PC-9 (cell line): ENCODE results near the gene GMEB1.

Experiments
- EZH2 ChIP-seq: fragments of 200-600 bp; sonication (generic); IDR thresholded peaks from 2 replicates; pipeline ENCODE4 v1.8.0; 2017; ENCODE audit warnings: antibody characterized with exemption, low read depth
- TF ChIP-seq, protein P1 (sequence below): fragments of 200-600 bp; sonication (generic); conservative IDR thresholded peaks from 2 replicates; pipeline ENCODE4 v1.6.1; 2017; ENCODE audit warnings: mixed run types, antibody characterized with exemption, mild to moderate bottlenecking, moderate library complexity

DNA sequence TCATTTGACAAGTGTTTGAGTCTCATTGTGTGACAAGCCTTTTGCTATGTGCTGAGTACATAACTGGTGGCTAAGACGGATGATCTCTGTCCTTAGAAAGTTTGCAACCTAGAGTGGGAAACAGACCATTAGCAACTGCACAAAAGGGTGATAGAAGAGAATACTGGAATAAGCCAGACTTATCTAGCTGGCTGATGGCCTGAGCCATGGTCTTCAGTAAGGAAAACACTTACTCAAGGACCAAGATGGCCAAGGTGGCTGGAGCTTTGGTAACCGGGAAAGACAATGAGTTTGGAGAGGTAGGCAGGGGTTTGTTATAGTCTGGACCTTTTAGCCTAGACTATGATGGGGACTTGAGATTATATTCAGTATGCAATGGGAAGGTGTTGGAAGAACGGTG, 24.1 kb upstream of the GMEB1 start:
- TF ChIP-seq, protein P1, sequence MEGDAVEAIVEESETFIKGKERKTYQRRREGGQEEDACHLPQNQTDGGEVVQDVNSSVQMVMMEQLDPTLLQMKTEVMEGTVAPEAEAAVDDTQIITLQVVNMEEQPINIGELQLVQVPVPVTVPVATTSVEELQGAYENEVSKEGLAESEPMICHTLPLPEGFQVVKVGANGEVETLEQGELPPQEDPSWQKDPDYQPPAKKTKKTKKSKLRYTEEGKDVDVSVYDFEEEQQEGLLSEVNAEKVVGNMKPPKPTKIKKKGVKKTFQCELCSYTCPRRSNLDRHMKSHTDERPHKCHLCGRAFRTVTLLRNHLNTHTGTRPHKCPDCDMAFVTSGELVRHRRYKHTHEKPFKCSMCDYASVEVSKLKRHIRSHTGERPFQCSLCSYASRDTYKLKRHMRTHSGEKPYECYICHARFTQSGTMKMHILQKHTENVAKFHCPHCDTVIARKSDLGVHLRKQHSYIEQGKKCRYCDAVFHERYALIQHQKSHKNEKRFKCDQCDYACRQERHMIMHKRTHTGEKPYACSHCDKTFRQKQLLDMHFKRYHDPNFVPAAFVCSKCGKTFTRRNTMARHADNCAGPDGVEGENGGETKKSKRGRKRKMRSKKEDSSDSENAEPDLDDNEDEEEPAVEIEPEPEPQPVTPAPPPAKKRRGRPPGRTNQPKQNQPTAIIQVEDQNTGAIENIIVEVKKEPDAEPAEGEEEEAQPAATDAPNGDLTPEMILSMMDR: no peak
- TF ChIP-seq EZH2: no peak
